Measurements from ENCODE around the gene PRR14. TPM values are rescaled to one million over a fixed set of nuclear protein-coding genes. Genes with fewer than 3 reads are reported as not detected.
A peak's percentile ranks its signal among the peaks of the same experiment; 100 is the strongest.

The PRR14 gene
- total and polyA plus RNA-seq, 2 of the 8 experiments (the other 6 are each of a cell fraction or from before 2014, with no cell fraction given): 3.6 to 16.1 TPM

DNA sequence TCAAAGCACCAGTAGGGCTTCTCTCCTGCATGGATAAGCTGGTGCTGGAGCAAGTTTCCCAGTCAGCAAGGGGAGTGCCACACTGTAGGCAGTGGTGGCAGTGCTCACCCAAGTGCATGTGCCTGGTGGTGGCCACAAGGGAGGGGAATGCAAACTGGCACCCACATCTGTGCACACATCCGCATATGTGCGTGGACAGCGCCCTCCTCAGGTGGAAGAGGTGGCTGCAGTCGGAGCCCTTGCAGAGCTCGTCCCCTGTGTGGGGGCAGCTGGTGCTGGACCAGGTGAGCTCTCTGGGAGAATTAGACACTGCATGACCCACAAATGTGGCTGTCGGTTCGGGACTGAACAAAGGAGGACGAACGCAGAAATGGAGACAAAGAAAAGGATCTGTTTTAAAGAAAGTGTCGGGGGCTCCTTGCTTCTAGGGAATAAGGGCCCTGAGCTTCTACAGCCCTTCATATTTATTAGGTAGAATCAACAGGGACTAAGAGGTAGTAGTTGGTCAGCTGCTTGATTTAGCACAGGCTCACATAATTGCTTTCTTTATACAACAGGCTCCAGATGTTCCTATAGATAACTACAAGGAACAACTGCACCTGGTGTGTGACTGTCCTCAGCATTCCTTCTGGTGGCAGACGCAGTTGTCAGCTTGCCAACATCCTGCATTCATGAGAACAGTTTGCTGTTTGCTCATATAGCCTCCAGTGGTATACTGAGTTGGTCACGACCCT lies 35.2 kb upstream of the PRR14 start (continued):
- no peak for TF ChIP-seq FOSL1 (IDR thresholded peaks at IDR 0.05; ENCODE audit: insufficient read depth, low read depth, low read length)
- peak; percentile 43; the same call in 1 of the 2 replicates for TF ChIP-seq GABPA (IDR thresholded peaks at IDR 0.05; ENCODE audit: borderline replicate concordance, insufficient read depth, low read length)

Measured in H1 (cell line).